Measurements from ENCODE around the gene MELK.

MELK gene

GRCh38 chr9:36571333-36571732 lies 1.4 kb upstream of the MELK start:
- TF ChIP-seq, protein P1, sequence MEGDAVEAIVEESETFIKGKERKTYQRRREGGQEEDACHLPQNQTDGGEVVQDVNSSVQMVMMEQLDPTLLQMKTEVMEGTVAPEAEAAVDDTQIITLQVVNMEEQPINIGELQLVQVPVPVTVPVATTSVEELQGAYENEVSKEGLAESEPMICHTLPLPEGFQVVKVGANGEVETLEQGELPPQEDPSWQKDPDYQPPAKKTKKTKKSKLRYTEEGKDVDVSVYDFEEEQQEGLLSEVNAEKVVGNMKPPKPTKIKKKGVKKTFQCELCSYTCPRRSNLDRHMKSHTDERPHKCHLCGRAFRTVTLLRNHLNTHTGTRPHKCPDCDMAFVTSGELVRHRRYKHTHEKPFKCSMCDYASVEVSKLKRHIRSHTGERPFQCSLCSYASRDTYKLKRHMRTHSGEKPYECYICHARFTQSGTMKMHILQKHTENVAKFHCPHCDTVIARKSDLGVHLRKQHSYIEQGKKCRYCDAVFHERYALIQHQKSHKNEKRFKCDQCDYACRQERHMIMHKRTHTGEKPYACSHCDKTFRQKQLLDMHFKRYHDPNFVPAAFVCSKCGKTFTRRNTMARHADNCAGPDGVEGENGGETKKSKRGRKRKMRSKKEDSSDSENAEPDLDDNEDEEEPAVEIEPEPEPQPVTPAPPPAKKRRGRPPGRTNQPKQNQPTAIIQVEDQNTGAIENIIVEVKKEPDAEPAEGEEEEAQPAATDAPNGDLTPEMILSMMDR (IDR thresholded peaks at IDR 0.05) = no peak

- TF ChIP-seq, protein P1 (IDR thresholded peaks at IDR 0.05) = no peak
Measured at GRCh38 chr9:36575411-36575882, 2.8 kb downstream of the MELK start.

GRCh38 chr9:36576866-36577265 lies 4.2 kb downstream of the MELK start:
- TF ChIP-seq, protein P1 (IDR thresholded peaks at IDR 0.05) = no peak

DNA sequence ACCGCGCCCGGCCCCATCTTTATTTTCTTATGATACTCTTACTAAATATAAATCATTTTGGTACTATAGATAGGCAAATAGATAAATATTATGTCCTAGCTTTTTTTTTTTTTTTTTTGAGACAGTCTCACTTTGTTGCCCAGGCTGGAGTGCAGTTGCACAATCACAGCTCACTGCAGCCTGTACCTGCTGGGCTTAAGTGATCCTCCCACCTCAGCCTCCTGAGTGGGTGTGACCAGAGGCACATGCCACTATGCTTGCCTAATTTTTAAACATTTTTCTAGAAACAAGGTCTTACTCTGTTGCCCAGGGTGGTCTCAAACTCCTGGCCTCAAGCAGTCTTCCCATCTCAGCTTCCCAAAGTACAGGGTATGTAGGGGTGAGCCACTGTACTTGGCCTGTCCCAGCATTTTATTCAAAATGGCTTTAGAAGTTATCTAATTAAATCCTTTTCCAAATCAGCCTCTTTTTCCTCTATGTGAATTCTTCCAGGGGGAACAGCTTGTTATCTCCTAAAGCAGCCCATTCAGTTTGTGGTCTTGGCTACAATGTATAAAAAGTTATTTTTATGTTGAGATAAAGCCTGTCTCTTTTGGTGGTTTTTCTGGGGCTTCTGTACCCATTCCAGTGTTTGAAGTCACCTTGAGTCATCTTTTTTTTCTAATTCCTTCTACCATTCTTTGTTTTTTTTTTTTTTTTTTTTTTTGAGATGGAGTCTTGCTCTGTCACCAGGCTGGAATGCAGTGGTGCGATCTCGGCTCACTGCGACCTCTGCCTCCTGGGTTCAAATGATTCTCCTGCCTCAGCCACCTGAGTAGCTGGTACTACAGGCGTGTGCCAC lies 12.1 kb downstream of the MELK start:
- TF ChIP-seq, protein P1 (IDR thresholded peaks at IDR 0.05) = no peak

- TF ChIP-seq, protein P1 (IDR thresholded peaks at IDR 0.05) = no peak
Measured at GRCh38 chr9:36590231-36590630, 17.5 kb downstream of the MELK start.

GRCh38 chr9:36592801-36593583 lies 20.3 kb downstream of the MELK start:
- TF ChIP-seq, protein P1 (IDR thresholded peaks at IDR 0.05) = no peak

GRCh38 chr9:36594213-36594612 lies 21.5 kb downstream of the MELK start:
- TF ChIP-seq, protein P1 (IDR thresholded peaks at IDR 0.05) = no peak
